ENCODE results near the gene CD63. TPM values are rescaled to one million over a fixed set of nuclear protein-coding genes. Genes with fewer than 3 reads are reported as not detected.

CD63 gene
- total and polyA plus RNA-seq, 9 of the 15 experiments (the other 6 are each of a cell fraction or from before 2014, with no cell fraction given): 313 to 735 (median 433) TPM

DNA sequence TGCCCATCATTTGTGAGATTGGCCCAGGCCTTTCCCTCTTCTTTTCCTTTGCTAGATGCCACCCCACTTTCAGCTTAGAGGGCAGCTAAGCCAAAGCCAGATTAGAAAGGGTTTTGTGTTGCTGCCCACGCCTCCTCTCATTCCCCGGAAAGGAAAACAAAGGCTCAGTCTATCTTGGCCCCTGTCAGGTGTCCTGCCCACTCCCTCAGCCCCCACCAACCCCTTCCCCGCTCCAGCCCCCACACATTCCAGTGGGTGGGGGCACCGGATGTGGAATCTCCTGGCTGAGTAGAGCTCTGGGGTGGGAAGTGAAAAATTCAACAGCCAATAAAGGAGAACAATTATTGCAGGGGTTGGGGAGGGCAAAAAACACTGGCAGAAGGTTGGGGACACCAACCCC lies 10.8 kb downstream of the CD63 start:
- TF ChIP-seq, protein P1, sequence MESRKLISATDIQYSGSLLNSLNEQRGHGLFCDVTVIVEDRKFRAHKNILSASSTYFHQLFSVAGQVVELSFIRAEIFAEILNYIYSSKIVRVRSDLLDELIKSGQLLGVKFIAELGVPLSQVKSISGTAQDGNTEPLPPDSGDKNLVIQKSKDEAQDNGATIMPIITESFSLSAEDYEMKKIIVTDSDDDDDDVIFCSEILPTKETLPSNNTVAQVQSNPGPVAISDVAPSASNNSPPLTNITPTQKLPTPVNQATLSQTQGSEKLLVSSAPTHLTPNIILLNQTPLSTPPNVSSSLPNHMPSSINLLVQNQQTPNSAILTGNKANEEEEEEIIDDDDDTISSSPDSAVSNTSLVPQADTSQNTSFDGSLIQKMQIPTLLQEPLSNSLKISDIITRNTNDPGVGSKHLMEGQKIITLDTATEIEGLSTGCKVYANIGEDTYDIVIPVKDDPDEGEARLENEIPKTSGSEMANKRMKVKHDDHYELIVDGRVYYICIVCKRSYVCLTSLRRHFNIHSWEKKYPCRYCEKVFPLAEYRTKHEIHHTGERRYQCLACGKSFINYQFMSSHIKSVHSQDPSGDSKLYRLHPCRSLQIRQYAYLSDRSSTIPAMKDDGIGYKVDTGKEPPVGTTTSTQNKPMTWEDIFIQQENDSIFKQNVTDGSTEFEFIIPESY (CRISPR knock-in tag; IDR thresholded peaks at IDR 0.05): no peak
- TF ChIP-seq EGR1 (conservative IDR thresholded peaks at IDR 0.05): peak; percentile 47
- no peaks in the 10 kb centered on the region; the same call in 2 of the 3 replicates for H3K36me3 ChIP-seq (ENCODE audit: control insufficient read depth, insufficient read depth, low read length)
- FAIRE-seq: no peak
- POLR2A ChIA-PET: interaction anchor here (1.1 to 2.8 kb wide), 2 partner anchors 9 to 11 kb away, joined by 3 to 11 read pairs; partner anchors contain the start of gene CD63
- H3K4me3 ChIP-seq: no peak overlapping the region
- H2AFZ ChIP-seq (ENCODE audit: low read depth, low read length): no peak overlapping the region
- CTCF ChIA-PET (ENCODE audit: low intra/inter-chr PET ratio): no interaction called here
- no peaks in the 10 kb centered on the region for H3K9me3 ChIP-seq (replicated peaks; ENCODE audit: control insufficient read depth, insufficient read depth, low read depth, low read length)
- no peaks in the 10 kb centered on the region for H3K9me1 ChIP-seq (ENCODE audit: control insufficient read depth, insufficient read depth, low read length)
- intact Hi-C loops (cut with micrococcal nuclease): no loop called here
- no peak for ATAC-seq
- peaks cover 19 to 22% of the 10 kb centered on the region in 2 experiments; a peak in 4 of 5 replicates for H3K4me1 ChIP-seq (replicated peaks in 1 of 2; ENCODE audit: control insufficient read depth in 2 of 2, insufficient read depth in 2 of 2, low read length in 2 of 2)
- peak overlapping the region in 1 of 2 experiments; percentile 31; a peak in 1 of 4 replicates for H3K9ac ChIP-seq (ENCODE audit: insufficient read depth in 1 of 2, low read depth in 2 of 2, low read length in 2 of 2)
- peaks cover 6% of the 10 kb centered on the region; the same call in 2 of the 3 replicates for H3K79me2 ChIP-seq (ENCODE audit: control insufficient read depth, insufficient read depth, low read length)
- no peak overlapping the region for H3K4me2 ChIP-seq (ENCODE audit: insufficient read depth, low read length)
- no TSS peak for BruUV-seq (replicated peaks)
- no peak for DNase-seq (ENCODE audit: extremely low read depth in 1 of 4, low spot score in 3 of 4)
- in situ Hi-C loops (cut with MboI): no loop called here
- H3K27me3 ChIP-seq (ENCODE audit: control insufficient read depth in 2 of 2, insufficient read depth in 2 of 2, low read length in 2 of 2): no peaks in the 10 kb centered on the region
- WGBS (ENCODE audit: insufficient coverage, low coverage, missing lambda C conversion rate): 43% methylated on average over 2 of the region's 4 CpGs
- H4K20me1 ChIP-seq (replicated peaks; ENCODE audit: control insufficient read depth, insufficient read depth, low read length): no peaks in the 10 kb centered on the region
- 0 out of 3 replicates have a peak overlapping the region, but pooled peaks have one; percentile 9 for H3K27ac ChIP-seq (ENCODE audit: extremely low read depth, low read depth, low read length)

All from K562 (cell line).